22Rv1 (cell line): ENCODE data around the gene TMX3.

Source experiments
- H3K27ac ChIP-seq: fragments of 450-650 bp; 2 replicates; pipeline ENCODE4 v1.5.1; 2017
- CTCF ChIP-seq: fragments of 450-650 bp; IDR thresholded peaks from 2 replicates; pipeline ENCODE4 v1.5.1; 2017; ENCODE audit warnings: mild to moderate bottlenecking
- ZFX ChIP-seq: fragments of 450-650 bp; IDR thresholded peaks from 2 replicates; pipeline ENCODE4 v1.6.1; 2017; ENCODE audit warnings: antibody characterized with exemption, borderline replicate concordance

TMX3 gene

DNA sequence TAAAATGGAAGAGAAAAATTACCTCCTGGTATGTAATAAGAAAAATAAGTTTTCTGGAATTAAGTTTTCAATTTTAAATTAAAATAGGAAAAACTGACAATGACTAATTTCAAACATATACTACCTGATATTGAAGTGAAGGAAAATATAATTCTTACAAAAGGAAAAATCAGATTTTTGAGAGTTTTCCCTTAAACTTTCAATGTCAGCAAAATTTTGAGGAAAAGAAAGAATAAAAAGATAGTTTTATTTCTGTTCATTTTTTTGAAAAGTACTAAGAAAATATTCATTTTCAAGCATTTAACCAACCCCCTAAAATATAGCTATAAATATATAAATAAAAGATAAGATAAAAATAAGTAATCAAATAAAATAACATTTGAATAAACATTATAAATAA is 87.1 kb downstream of the TMX3 start:
- no peak overlapping the region for H3K27ac ChIP-seq
- TF ChIP-seq CTCF (no peak), ZFX (no peak)
